GM19238 (cell line): ENCODE measurements around the gene SYMPK.

ENCODE experiments used
- DNase-seq: peaks from one replicate; pipeline ENCODE4 v3.0.0; 2011; ENCODE audit warnings: low spot score; ENCODE audit not compliant: insufficient read length

SYMPK gene

DNA sequence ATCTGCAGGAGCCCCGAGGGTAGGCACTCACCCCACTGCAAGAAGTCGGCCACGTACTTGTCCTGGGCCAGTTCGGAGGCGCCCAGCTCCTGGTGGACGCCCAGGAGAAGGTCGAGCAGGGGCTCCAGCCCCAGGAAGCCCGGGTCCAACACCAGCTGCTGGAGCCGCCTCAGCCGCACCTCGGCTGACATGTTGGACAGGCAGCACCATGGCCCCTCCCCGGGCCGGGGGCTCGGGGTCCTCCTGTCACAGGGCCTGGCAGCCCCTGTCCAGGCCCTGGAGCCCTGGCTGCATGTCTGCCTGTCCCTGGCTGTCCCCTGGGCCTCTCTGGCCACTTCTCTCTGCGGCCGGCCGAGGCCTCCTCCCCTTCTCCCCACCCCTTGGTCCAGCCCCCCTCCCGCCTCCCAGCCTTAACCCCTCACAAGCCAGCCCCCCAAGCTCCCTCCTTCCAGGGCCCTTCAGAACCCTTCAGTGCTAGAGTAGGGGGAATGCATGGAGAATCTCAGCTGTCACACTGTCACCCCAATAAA is 80.7 kb downstream of the SYMPK start, which contains the start of gene DMPK:
Gene DMPK, minus strand, starts transcription at position 329 of the 530 bp plus-strand sequence. Its CDS starts 138 bp downstream, at position 191.
- no peak for DNase-seq

DNA sequence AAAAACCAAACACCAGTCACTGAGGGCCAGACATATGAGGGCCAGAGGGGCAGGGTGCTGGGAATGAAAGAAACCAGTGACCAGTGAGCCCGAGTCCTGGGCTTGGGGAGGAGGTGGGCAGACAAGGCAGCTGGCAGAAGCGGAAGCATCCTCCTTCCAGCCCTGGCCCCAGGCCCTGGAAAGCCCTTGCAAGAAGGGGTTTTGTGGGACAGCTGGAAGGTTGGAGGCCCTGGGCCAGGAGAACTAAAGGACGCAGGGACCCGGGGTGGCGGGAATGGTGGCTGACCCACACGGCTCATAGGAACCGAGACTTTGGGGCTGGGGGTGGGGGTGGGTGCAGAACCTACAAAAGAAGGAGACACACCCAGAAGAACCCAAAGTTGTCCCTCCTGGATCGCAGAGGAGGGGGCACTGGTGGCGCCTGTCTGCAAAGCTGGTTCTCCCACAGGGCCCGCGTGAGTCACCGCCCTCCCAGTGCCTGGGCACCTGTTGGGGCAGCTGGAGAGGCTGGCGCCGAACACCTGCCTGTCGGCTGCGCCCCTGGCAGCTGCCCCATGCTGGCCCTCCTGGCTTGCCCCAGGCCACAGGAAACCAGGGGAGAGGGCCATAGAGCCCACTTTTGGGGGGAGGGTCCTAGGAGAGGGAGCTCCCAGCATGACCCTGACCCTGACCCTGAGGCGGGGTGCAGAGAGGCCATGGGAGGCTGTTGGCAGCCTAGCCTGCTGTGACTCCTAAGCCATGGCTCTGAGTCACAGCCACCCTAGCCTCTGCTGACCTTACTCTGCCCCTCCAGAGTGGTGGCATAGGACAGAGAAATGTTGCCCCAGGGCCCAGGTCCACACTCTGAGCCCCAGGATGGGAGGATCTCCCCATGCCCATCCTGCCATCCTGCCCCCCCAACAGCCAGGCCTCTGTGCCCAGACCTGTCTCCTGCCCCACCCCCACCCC is 81.5 kb downstream of the SYMPK start:
- no peak for DNase-seq

DNA sequence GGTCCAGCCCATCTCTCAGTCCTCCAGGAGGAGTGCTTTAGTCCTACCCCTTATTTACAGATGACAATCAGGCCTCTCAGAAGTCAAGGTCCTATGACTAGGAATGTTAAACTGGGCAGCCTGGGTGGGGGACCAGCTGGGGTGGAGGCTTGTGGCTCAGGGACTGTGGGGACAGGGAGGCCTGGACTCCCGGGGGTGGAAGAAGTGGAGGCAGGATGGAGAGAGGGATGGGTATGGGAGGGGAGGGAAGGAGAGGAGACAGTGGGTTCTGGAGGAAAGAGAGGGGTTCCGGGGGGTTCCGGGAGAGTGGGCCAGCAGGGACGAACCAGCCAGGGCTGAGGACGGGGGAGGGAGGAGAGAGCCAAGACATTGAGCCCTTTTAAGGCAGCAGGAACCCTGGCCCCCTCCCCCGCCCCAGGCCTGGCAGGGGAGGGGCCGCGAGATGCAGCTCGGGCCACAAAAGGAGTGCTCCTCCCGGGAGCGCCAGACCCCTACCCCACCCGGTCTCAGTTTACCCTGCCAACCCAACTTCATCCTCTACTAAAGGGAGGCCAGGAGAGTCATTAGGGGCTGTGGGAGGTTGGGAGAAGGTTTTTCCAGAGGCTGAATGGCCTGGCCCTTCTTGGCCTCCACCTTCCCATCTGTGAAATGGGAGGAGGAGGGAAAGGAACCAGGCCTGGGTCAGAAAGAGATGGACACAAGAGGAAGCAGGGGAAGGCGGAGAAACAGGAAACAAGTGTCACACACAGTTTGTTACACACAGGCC is 82.3 kb downstream of the SYMPK start:
- no peak for DNase-seq

DNA sequence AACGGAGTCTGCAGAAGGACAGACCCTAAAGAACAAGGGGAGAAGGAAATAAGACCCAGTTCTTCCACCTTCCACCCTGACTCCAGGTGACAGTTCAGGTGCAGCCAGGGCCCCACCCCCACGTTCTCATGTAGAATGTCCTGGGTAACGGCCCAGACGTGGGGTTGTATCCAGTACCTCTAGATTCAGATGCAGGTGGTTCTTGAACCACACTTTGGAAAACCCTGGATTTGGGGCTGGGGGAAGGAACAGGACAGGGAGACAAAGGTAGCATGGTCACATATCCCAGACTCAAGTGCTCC is 82.8 kb downstream of the SYMPK start:
- no peak for DNase-seq

DNA sequence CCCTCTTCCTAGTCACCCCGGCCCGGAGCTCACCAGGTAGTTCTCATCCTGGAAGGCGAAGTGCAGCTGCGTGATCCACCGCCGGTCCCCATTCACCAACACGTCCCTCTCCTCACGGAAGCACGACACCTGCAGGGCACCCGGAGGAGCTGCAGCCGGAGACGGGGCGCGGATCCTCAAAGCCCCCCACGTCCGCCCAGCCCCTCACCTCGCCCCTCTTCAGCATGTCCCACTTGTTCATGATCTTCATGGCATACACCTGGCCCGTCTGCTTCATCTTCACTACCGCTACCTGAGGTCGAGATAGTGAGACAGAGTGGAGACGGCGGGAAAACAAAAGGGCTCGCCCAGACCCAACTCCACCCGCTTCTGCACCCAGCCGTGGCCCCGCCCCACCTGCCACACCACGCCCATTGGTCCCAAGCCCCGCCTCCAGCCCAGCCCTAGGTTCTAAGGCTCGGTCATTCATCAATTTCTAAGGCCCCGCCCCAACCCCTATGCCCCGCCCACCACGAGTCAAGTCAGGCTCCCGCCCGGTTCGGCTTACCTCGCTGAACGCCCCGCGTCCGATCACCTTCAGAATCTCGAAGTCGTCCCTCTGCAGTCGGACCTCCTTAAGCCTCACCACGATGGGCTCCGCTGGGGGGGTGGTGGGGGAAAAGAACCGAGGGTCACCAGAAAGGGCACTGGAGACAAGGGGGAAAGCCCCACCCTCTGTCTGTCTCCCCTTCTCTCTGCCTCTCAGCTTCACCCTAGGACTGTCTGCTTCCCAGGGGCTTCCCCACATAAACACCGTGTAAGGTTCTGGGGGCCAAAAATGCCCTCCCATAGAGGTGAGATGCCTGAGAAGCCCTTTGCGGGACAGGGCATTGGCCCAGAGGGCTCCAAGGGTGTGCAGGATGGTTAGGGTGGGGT is 83.5 kb downstream of the SYMPK start:
- DNase-seq, result peak; percentile 92

DNA sequence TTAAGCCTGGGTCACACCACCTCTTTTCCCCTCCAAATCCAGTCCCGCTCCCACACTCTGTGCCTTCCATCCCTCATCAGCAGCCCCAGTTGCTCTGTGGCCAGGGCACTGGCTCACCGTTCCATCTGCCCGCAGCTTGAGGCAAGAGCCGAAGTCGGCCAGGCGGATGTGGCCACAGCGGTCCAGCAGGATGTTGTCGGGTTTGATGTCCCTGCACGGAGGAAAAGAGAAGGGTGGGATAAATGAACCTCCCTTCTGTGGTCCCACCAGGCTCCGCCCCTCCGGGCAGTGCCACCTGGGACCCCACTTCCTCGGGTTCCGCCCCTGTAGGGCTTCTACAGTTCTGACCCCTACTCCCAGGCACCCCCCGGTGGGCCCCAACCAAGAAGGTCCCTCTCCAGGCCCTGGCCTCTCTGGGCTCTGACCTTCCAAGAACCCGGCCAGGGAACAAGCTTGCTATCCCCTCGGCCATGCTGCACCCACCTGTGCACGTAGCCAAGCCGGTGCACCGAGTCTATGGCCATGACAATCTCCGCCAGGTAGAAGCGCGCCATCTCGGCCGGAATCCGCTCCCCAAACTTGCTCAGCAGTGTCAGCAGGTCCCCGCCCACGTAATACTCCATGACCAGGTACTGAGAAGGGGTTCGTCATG is 84.8 kb downstream of the SYMPK start:
- DNase-seq, result no peak

DNA sequence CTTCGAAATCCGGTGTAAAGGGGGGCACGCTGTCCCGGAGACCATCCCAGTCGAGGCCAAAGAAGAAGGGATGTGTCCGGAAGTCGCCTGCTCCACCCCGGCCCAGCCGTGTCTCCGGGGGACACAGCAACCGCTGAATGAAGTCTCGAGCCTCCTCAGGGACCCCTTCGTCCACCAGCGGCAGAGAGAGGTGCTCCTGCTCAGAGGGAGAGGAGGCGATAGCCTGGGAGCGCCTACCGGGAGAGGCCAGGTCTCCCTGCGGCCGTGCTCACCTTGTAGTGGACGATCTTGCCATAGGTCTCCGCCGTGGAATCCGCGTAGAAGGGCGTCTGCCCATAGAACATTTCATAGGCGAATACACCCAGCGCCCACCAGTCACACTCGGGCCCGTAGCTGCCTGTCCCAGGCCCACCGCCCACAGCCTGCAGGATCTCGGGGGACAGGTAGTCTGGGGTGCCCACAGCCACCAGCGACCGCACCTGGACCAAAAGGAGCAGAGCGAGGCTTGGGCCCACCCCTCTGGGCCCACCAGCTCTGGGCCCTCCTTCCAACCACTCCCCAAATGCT is 85.5 kb downstream of the SYMPK start:
- DNase-seq, result no peak

DNA sequence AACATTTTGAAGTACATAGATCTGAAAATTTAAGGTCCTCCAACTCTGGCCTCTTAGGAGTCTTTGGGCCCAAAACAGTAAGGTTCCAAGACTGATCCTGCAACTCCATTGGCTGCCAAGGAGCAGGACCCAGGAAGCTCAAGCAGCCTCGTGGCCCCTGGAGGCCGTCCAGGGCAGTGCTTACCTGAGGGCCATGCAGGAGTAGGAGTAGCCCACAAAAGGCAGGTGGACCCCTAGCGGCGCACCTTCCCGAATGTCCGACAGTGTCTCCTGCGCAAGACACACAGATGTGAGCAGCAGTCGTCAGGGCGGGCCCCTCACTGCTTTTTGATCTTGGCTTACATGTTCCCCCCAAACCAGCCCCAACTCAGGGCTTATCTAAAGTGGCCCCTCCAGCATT is 88.2 kb downstream of the SYMPK start:
- no peak for DNase-seq

DNA sequence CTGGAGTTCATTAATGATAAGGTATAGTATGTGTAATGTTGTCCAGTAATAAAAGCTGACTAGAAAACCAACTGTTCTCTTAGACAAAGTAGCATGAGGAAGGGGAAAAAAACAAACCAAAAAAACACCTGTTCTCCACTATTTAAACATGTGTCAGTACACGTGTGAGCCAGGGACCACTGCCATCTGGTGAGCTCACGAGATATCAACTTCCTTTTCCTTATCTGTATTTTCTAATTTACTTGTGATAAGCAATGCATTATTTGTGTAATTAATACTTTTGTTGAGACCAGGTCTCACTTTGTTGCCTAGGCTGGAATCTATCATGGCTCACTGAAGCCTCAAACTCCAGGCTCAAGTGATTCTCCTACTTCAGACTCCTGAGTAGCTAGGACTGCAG is 89.6 kb downstream of the SYMPK start:
- DNase-seq, result no peak

DNA sequence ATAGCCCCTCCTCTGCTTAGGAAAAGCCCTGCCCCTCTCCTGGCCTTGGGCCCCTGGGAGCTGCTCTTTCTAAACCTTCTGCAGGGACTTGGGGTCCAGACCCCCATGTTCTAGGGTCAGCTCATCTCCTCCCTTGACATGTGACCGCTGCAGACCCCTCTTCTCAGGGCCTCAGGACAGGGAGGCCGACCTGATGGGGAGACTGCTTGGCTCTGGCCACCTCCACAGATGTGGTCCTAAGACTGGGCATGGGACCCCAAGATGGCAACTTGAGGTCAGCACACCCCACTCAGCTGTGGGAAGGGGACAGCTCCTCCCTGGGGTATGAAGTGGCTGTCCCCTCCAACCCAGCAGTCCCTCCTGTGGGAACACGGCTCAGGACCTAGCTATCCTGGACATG is 90.0 kb downstream of the SYMPK start:
- no peak for DNase-seq

DNA sequence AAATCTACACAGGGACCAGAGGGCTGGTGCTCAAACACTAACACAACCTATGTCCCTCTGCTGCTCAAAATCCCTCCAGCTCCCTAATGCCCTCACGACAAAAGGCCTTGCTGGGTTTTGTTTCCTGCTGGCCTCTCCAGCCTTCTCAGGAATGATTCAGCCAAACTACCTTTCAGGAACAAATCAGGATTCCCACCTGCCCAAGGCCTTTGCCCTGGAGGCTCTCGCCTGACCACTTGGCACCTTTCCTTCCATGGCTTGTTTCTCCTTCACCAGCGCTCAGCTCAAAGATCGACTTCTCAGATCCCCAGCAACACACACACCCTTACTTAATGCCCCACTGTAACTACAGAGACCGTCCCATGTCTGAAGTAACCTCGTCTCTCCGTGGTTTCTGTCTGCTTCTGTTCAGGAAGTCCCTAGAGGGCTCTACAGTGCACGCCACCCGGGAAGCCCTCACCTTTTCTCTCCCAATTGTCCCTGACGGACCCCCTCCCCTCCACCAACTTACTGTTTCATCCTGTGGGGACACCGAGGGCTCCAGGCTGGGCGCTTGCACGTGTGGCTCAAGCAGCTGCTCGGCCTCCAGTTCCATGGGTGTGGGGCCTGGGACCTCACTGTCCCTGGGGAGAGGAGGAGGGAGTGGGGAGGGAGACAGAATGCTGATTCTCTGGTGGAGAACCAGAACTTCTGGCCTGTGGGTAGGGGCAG is 90.7 kb downstream of the SYMPK start:
- DNase-seq, result no peak

DNA sequence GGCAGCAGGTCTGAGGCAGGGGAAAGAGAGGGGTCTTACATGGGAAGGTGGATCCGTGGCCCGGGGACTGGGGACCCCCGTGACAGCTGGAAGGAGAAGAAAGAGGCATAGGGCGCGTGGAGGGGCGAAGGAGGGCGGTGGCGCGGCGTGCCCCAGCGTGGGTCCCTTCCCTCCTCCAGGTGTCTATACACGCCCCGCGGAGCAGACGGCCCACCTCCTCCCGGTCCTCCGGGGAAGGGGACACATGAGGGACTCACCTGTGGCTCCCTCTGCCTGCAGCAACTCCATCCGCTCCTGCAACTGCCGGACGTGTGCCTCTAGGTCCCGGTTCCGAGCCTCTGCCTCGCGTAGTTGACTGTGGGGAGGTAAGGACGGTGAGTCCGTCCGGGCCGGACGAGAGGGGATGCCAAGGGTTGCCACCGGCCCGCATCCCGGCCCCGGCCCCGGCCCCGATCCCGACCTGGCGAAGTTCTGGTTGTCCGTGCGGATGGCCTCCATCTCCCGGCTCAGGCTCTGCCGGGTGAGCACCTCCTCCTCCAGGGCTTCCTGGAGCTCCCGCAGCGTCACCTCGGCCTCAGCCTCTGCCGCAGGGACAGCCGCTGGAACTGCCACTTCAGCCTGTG is 91.5 kb downstream of the SYMPK start:
- DNase-seq, result no peak

DNA sequence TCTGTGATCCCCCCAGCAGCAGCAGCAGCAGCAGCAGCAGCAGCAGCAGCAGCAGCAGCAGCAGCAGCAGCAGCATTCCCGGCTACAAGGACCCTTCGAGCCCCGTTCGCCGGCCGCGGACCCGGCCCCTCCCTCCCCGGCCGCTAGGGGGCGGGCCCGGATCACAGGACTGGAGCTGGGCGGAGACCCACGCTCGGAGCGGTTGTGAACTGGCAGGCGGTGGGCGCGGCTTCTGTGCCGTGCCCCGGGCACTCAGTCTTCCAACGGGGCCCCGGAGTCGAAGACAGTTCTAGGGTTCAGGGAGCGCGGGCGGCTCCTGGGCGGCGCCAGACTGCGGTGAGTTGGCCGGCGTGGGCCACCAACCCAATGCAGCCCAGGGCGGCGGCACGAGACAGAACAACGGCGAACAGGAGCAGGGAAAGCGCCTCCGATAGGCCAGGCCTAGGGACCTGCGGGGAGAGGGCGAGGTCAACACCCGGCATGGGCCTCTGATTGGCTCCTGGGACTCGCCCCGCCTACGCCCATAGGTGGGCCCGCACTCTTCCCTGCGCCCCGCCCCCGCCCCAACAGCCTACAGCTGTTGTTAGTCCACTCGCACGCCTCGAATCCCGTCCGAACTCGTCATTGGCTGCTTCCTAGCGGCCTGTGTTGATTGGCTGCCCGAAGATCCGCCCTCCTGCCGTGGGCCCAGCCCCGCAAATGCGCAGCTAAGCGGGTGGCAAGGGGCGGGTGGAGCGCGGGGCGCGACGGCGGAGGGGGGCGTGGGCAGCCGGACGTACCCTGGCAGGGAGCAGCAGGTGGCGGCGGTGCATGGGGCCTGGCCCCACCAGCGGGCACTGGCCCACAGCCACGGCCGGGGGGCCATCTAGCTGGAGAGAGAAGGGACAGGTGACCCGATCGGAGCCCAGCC is 92.5 kb downstream of the SYMPK start:
- DNase-seq, result peak; percentile 96

DNA sequence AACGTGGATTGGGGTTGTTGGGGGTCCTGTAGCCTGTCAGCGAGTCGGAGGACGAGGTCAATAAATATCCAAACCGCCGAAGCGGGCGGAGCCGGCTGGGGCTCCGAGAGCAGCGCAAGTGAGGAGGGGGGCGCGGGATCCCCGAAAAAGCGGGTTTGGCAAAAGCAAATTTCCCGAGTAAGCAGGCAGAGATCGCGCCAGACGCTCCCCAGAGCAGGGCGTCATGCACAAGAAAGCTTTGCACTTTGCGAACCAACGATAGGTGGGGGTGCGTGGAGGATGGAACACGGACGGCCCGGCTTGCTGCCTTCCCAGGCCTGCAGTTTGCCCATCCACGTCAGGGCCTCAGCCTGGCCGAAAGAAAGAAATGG is 93.1 kb downstream of the SYMPK start:
- no peak for DNase-seq

DNA sequence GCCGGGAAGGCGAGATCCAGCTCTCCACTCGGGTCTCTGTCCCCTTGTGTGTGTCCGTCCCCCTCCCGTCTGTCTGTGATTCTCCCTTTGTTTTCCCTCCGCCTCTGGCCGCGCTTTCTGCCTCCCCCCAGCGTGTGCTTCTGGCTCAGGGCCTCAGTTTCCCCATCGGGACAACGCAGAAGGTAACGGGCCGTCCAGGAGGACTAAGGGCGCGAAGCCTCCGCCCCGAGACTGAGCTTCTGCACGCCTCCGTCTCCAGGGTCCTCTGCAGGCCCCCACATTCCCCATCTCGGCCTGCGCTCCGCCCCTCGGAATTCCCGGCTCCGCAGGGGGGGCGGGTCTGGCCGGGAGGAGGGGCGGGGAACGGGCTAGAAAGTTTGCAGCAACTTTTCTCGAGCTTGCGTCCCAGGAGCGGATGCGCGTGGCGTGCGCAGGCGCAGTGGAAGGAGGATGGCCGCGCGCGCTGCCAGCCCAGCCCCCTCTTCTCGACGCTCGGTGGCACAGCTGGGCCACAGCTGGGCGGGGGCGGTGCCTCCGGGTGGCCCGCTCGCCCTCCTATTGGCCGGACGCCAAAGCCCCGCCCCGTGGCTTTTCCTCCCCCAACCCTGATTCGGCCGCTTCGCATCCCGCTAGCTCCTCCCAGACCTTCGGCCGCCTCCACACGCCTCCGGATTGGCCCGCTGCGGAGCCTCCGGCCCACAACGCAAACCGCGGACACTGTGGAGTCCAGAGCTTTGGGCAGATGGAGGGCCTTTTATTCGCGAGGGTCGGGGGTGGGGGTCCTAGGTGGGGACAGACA is 93.8 kb downstream of the SYMPK start, which contains the start of gene SIX5:
Gene SIX5, minus strand, starts transcription at position 269 of the 799 bp plus-strand sequence. CDS start 408 bp downstream, outside the sequence.
- DNase-seq, result peak; percentile 99

DNA sequence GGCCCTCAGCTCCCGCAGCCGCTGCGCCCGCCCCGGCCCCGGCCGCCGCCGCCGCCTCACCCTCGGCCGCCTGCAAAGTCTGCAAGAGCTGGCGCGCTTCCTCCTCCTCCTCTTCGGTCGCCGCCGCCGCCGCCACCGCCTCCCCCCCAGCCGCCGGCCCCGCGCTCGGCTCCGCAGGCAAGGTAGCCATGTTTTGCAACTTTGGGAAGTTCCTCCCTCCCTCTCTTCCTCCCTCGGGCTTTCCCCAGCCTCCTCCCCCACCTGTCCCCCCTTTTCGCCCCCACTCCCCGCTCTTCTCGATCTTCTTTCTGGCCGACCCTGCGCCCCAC is 94.3 kb downstream of the SYMPK start:
- DNase-seq, result no peak

DNA sequence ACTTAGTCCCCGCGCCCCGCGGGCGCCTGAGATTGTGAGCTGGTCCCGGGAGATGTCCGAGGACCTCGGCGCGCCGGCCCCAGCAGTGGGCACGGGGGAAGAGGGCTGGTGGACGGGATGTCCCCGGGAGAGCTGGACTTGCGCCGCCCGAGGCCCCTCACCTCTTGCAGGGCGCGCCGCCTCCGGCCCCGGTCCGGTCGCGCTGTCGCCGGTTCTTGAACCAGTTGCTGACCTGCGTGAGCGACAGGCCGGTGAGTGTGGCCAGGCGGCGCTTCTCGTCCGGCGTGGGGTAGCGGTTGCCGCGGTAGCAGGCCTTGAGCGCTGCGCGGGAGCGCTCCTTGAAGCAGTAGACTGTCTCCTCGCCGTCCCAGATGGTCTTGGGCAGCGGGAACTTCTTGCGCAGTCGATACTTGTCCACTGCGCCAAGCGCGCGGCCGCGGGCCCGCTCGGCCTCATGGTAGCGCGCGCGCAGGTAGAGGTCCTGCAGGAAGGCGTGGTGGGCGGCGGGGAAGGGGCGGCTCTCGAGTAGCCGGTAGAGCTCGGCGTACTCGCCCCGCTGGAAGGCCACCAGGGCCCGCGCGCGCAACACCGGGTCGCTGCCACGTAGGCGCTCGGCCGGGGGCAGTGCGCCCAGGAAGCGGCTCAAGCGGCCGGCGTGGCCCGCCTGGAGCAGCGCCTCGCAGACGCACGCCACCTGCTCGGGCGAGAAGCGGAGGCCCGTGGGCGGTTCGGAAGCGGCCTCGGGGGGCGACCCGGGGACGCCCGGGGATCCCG is 94.9 kb downstream of the SYMPK start:
- DNase-seq, result peak; percentile 51
